GM12873 (cell line): ENCODE measurements around the gene ATP6V0D1.

Experiments
- CTCF ChIP-seq: IDR thresholded peaks from 2 replicates; pipeline ENCODE4 v1.5.1; 2012; ENCODE audit warnings: low read depth, mild to moderate bottlenecking, moderate library complexity, low read length, control low read depth; ENCODE audit not compliant: insufficient read depth; ENCODE audit errors: missing control alignments

The ATP6V0D1 gene

GRCh38 chr16:67441271-67441753, 39.6 kb downstream of the ATP6V0D1 start:
- no peak for TF ChIP-seq CTCF

- TF ChIP-seq CTCF = no peak
Measured at GRCh38 chr16:67438824-67439393, 42.0 kb downstream of the ATP6V0D1 start.

- no peak for TF ChIP-seq CTCF
Measured at GRCh38 chr16:67438098-67438791, 42.7 kb downstream of the ATP6V0D1 start.

- no peak for TF ChIP-seq CTCF
Measured at GRCh38 chr16:67437513-67437912, 43.4 kb downstream of the ATP6V0D1 start.

- no peak for TF ChIP-seq CTCF
Measured at GRCh38 chr16:67436640-67437193, 44.2 kb downstream of the ATP6V0D1 start.

- no peak for TF ChIP-seq CTCF
Measured at GRCh38 chr16:67435758-67436164, 45.2 kb downstream of the ATP6V0D1 start.

- TF ChIP-seq CTCF = no peak
Measured at GRCh38 chr16:67433131-67433719, 47.7 kb downstream of the ATP6V0D1 start.
